A673 (cell line): ENCODE results near the gene CFAP46.

ENCODE experiments used
- CTCF ChIP-seq: fragments of 300-800, 200-600 bp; sonication (generic); conservative IDR thresholded peaks from 2 replicates; pipeline ENCODE4 v1.5.1; 2017; ENCODE audit warnings: low read depth, mild to moderate bottlenecking, antibody characterized with exemption, low read length, moderate library complexity, mixed read lengths
- EZH2 ChIP-seq: fragments of 200-600 bp; sonication (generic); IDR thresholded peaks from 2 replicates; pipeline ENCODE4 v1.6.1; 2017; ENCODE audit warnings: borderline replicate concordance, low read depth, mild to moderate bottlenecking, mixed read lengths, antibody characterized with exemption, low read length; ENCODE audit not compliant: poor library complexity, severe bottlenecking

DNA sequence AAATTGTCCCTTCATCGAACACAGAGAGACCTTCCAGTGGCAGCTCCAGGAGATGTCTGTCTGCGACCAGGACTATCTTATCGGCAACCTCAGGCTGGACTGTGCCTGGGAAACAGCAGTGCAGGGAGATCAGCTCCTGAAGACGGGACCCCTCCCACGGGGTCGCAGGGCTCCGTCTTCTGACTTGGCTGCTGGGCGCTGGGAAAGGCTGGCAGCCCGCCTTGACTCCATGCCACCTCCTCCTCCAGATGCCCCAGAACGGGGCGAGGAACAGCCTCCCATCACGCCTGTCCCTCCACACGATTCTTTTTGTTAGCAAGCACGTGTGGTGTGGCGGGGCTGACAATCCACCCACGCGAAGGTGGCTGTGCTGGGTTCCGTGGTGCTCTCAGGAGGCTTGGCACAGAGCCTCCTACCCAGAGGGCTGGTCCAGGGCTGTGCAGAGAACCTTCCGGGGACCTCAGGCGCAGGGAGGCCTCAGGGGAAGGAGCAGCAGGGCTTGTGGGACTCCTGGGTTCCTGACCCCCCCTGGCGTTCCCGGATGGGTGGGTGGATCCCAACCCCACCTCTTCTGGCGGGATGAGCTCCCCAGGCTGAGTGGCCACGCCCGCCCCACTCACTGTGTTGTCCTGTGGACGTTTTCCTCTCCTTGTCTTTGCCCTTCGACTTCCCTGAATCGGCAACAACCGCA lies 108.8 kb downstream of the CFAP46 start:
- TF ChIP-seq CTCF (no peak), EZH2 (no peak)
